HepG2 (cell line): ENCODE data around the gene CELF2. TPM values are rescaled to one million over a fixed set of nuclear protein-coding genes. Genes with fewer than 3 reads are reported as not detected.

ENCODE experiments used
- ATAC-seq: fragments of 200-7000 bp; cut with Tn5 transposase; 3 replicates; pipeline ENCODE4 v1.9.1; 2020; ENCODE audit warnings: mild to moderate bottlenecking, moderate library complexity
- BruUV-seq: library from RNA; stranded (reverse); fragments of 400-500 nt; replicated peaks from 2 replicates; lab custom pipeline; 2021; lab: Mats Ljungman, UMichigan
- CTCF ChIA-PET: fragments of 300-600 bp; formaldehyde crosslinking; extraction: SDS; loops from one replicate; lab custom pipeline; 2021; ENCODE audit warnings: low total read pairs, inconsistent platforms, low intra/inter-chr PET ratio; lab: Yijun Ruan, JAX
- POLR2A ChIA-PET: fragments of 350-600 bp; sonication (Branson Sonifier 250); formaldehyde crosslinking; loops from one replicate; lab custom pipeline; 2020; ENCODE audit warnings: antibody characterized with exemption, inconsistent platforms; lab: Yijun Ruan, JAX
- DNase-seq: peaks from one replicate; pipeline ENCODE4 v3.0.0-alpha.2; 2015; ENCODE audit warnings: low spot score
- FAIRE-seq: peaks from 3 replicates; lab custom pipeline; 2011; peaks lifted over from hg19 to GRCh38; lab: Jason Lieb, UNC
- H2AFZ ChIP-seq: one replicate; pipeline ENCODE4 v1.6.1; 2011; ENCODE audit warnings: low read length, inconsistent platforms
- H3K27ac ChIP-seq: fragments of 300-600 bp; 3 replicates; pipeline ENCODE4 v1.8.0; 2011; ENCODE audit warnings: mixed run types, mild to moderate bottlenecking, mixed read lengths, low read length, inconsistent platforms; ENCODE audit not compliant: insufficient read depth; ENCODE audit errors: extremely low read length
- H3K27me3 ChIP-seq, 2 experiments: fragments of 200-600 bp in 1 of 2; 2 replicates in 1 of 2; 3 replicates in 1 of 2; pipeline versions ENCODE4 v1.6.0 to v1.8.0; 2011; ENCODE audit warnings: low read length in 2 of 2, mild to moderate bottlenecking in 2 of 2, moderate library complexity in 2 of 2, inconsistent platforms in 1 of 2; ENCODE audit not compliant: insufficient read depth in 2 of 2, control insufficient read depth in 1 of 2
- H3K36me3 ChIP-seq, 2 experiments: fragments of 200-600 bp in 1 of 2; replicated peaks in 1 of 2; 2 replicates in 1 of 2; 3 replicates in 1 of 2; pipeline versions ENCODE4 v1.5.1 to v1.8.0; 2011; ENCODE audit warnings: low read length in 2 of 2, inconsistent platforms in 1 of 2; ENCODE audit not compliant: insufficient read depth in 2 of 2, control insufficient read depth in 1 of 2
- H3K4me1 ChIP-seq: 2 replicates; pipeline ENCODE4 v1.5.1; 2012; ENCODE audit warnings: low read length, inconsistent platforms; ENCODE audit not compliant: insufficient read depth
- H3K4me2 ChIP-seq: 2 replicates; pipeline ENCODE4 v1.6.0; 2011; ENCODE audit warnings: low read depth, low read length, inconsistent platforms
- H3K4me3 ChIP-seq, 3 experiments: fragments of 200-600 bp in 1 of 3; sonication (generic), shearing (Covaris generic) in 1 of 3; replicated peaks in 1 of 3; 2 replicates each; pipeline ENCODE4 v1.5.1; 2011 to 2016; ENCODE audit warnings: low read length in 3 of 3, inconsistent platforms in 2 of 3, low read depth in 2 of 3, mild to moderate bottlenecking in 2 of 3, control low read depth in 1 of 3, mixed read lengths in 1 of 3; ENCODE audit not compliant: insufficient read depth in 1 of 3
- H3K79me2 ChIP-seq: one replicate; pipeline ENCODE4 v1.6.1; 2011; ENCODE audit warnings: low read length, inconsistent platforms; ENCODE audit not compliant: insufficient read depth
- H3K9ac ChIP-seq: 2 replicates; pipeline ENCODE4 v1.6.0; 2011; ENCODE audit warnings: mild to moderate bottlenecking, low read depth, low read length, inconsistent platforms; ENCODE audit not compliant: insufficient read depth
- H3K9me3 ChIP-seq: 2 replicates; pipeline ENCODE4 v1.5.1; 2012; ENCODE audit warnings: mild to moderate bottlenecking, low read length
- H4K20me1 ChIP-seq: 2 replicates; pipeline ENCODE4 v1.6.0; 2011; ENCODE audit warnings: inconsistent platforms, mild to moderate bottlenecking, low read length, moderate library complexity; ENCODE audit not compliant: insufficient read depth
- BHLHE40 ChIP-seq: IDR thresholded peaks from 2 replicates; pipeline ENCODE4 v1.6.1; 2011; ENCODE audit warnings: low read length, improper control_type of control experiment
- CEBPZ ChIP-seq: IDR thresholded peaks from 2 replicates; pipeline ENCODE4 v1.6.1; 2012; ENCODE audit warnings: low read length, improper control_type of control experiment
- CREB1 ChIP-seq, 2 experiments: fragments of 450-650 bp in 1 of 2; IDR thresholded peaks; 2 replicates each; pipeline ENCODE4 v1.6.1; 2016 to 2017; ENCODE audit warnings: control low read depth in 1 of 2, mild to moderate bottlenecking in 1 of 2, missing compliant biosample characterization in 1 of 2, missing genetic modification characterization in 1 of 2
- CSRNP2 ChIP-seq: sonication (generic); formaldehyde crosslinking; conservative IDR thresholded peaks from 2 replicates; pipeline ENCODE4 v1.8.0; 2022; ENCODE audit warnings: low read depth, missing genetic modification reagents
- FIP1L1 ChIP-seq: fragments of 200-400 bp; formaldehyde crosslinking; IDR thresholded peaks from 2 replicates; pipeline ENCODE4 v1.6.1; 2018; ENCODE audit warnings: low read depth, mild to moderate bottlenecking, low read length, moderate library complexity, borderline replicate concordance; ENCODE audit not compliant: insufficient read depth
- KLF9 ChIP-seq: IDR thresholded peaks from 2 replicates; pipeline ENCODE4 v1.6.1; 2016; ENCODE audit warnings: low read depth
- MAZ ChIP-seq, 2 experiments: sonication (generic) in 1 of 2; formaldehyde crosslinking in 1 of 2; IDR thresholded peaks; 2 replicates each; pipeline versions ENCODE4 v1.5.0 to v1.6.1; 2012 to 2020; ENCODE audit warnings: low read depth in 2 of 2, mild to moderate bottlenecking in 2 of 2, borderline replicate concordance in 1 of 2, improper control_type of control experiment in 1 of 2, low read length in 1 of 2, missing genetic modification reagents in 1 of 2, moderate library complexity in 1 of 2
- RBM39 ChIP-seq: fragments of 200-400 bp; formaldehyde crosslinking; IDR thresholded peaks from one replicate; pipeline ENCODE4 v1.6.1; 2018; ENCODE audit warnings: antibody characterized with exemption, mild to moderate bottlenecking, low read depth, low read length; ENCODE audit not compliant: poor library complexity, severe bottlenecking
- ZBTB1 ChIP-seq: sonication (generic); formaldehyde crosslinking; IDR thresholded peaks from 2 replicates; pipeline ENCODE4 v1.4.0; 2020; ENCODE audit warnings: missing genetic modification reagents, borderline replicate concordance
- ZBTB26 ChIP-seq: IDR thresholded peaks from 2 replicates; pipeline ENCODE4 v1.6.1; 2016; ENCODE audit warnings: missing compliant biosample characterization, missing genetic modification reagents, borderline replicate concordance
- ZNF235 ChIP-seq: sonication (generic); formaldehyde crosslinking; IDR thresholded peaks from 2 replicates; pipeline ENCODE4 v1.8.1; 2023; ENCODE audit warnings: mild to moderate bottlenecking, missing genetic modification reagents, borderline replicate concordance
- ZNF703 ChIP-seq: sonication (generic); formaldehyde crosslinking; IDR thresholded peaks from 2 replicates; pipeline ENCODE4 v1.5.1; 2020; ENCODE audit warnings: missing genetic modification reagents, mild to moderate bottlenecking, moderate library complexity, borderline replicate concordance
- WGBS: methylation state at CpG from one replicate; pipeline ENCODE4 v1.1.6; 2017; ENCODE audit warnings: low lambda C conversion rate; 5-methylcytosine and 5-hydroxymethylcytosine counted together
- in situ Hi-C: cut with HindIII; loops from 2 replicates; pipeline ENCODE4 v1.10.0; 2017; ENCODE audit warnings: low pct_unique_long_range_greater_than_20kb; ENCODE audit not compliant: extremely low pct_ligation_motif_present
- intact Hi-C: fragments of 100-400 bp; cut with micrococcal nuclease; formaldehyde crosslinking; loops from one replicate; pipeline ENCODE4 v1.10.0; 2022; ENCODE audit not compliant: unreplicated experiment
- polyA plus RNA-seq, 8 experiments: library from polyadenylated mRNA; depleted of rRNA in 3 of 8; stranded (reverse) in 7 of 8; unstranded in 1 of 8; fragments of >200 nt; fragmentation: Illumina TruSeq in 4 of 8; extraction: Trizol in 4 of 8; gene quantifications; 2 replicates each; pipeline versions ENCODE4 v1.2.1 to v1.2.3, GENCODE V29; 2011 to 2016; ENCODE audit warnings: low read depth in 4 of 8, missing spikeins in 1 of 8, mixed read lengths in 1 of 8; ENCODE audit not compliant: insufficient read depth in 1 of 8
- total RNA-seq, 5 experiments: library from RNA; depleted of rRNA; stranded (reverse); fragments of >200 nt; fragmentation: Illumina TruSeq; extraction: Trizol; gene quantifications; 2 replicates each; pipeline ENCODE4 v1.2.3, GENCODE V29; 2016; ENCODE audit warnings: low read depth in 1 of 5

CELF2 gene
- total and polyA plus RNA-seq, 2 of the 13 experiments (the other 11 are each of a cell fraction or from before 2014, with no cell fraction given), result not detected

- WGBS, result 29% methylated on average over 7 of the region's 7 CpGs
- CTCF ChIA-PET, result no interaction called here
These were observed 178.0 kb downstream of the CELF2 start for GRCh38 chr10:11195623-11196022.

GRCh38 chr10:11197266-11197712, 179.6 kb downstream of the CELF2 start:
- H3K4me1 ChIP-seq, result no peaks in the 10 kb centered on the region
- intact Hi-C loops, result no loop called here
- no peaks in the 10 kb centered on the region for H3K36me3 ChIP-seq
- POLR2A ChIA-PET, result no interaction called here
- no peak for FAIRE-seq
- in situ Hi-C loops, result no loop called here
- CTCF ChIA-PET, result no interaction called here
- ATAC-seq, result no peak
- no peak overlapping the region for H3K4me3 ChIP-seq
- H3K9me3 ChIP-seq, result no peaks in the 10 kb centered on the region
- no peak for DNase-seq
- H2AFZ ChIP-seq, result no peak overlapping the region
- H3K4me2 ChIP-seq, result no peak overlapping the region
- no peak overlapping the region for H3K27ac ChIP-seq
- no TSS peak for BruUV-seq
- peaks cover 0 to 5% of the 10 kb centered on the region in 2 experiments; a peak in 1 of 5 replicates for H3K27me3 ChIP-seq
- no peaks in the 10 kb centered on the region for H4K20me1 ChIP-seq
- no peaks in the 10 kb centered on the region for H3K79me2 ChIP-seq
- WGBS, result 1% methylated on average over 6 of the region's 7 CpGs
- no peak overlapping the region for H3K9ac ChIP-seq
- TF ChIP-seq RBM39 (no peak), CEBPZ (no peak), KLF9 (no peak), ZBTB26 (CRISPR knock-in tag) (no peak), FIP1L1 (no peak), BHLHE40 (no peak), MAZ (IDR thresholded peaks at IDR 0.05; ENCODE audit: borderline replicate concordance, low read depth, low read length) (no peak), MAZ (CRISPR knock-in tag; IDR thresholded peaks at IDR 0.05; ENCODE audit: low read depth) (no peak), ZNF703 (no peak), ZBTB1 (CRISPR knock-in tag) (no peak), CSRNP2 (no peak)

More at GRCh38 chr10:11195623-11196022, 178.0 kb downstream of the CELF2 start:
- Histone ChIP-seq H3K4me1 (no peaks in the 10 kb centered on the region), H3K4me2 (no peak overlapping the region), H3K79me2 (no peaks in the 10 kb centered on the region), H3K9me3 (no peaks in the 10 kb centered on the region), H2AFZ (no peak overlapping the region), H3K27me3 (peaks cover 0 to 5% of the 10 kb centered on the region in 2 experiments; a peak in 1 of 5 replicates), H4K20me1 (no peaks in the 10 kb centered on the region), H3K36me3 (no peaks in the 10 kb centered on the region), H3K27ac (no peak overlapping the region), H3K9ac (no peak overlapping the region), H3K4me3 (no peak overlapping the region)
- in situ Hi-C loops, result no loop called here
- intact Hi-C loops, result no loop called here
- DNase-seq (no peak), FAIRE-seq (no peak), ATAC-seq (no peak)
- TF ChIP-seq ZNF235, result no peak
- TF ChIP-seq CREB1 (IDR thresholded peaks at IDR 0.05), result peak; percentile 51; the same call in 1 of the 2 replicates
- TF ChIP-seq CREB1 (CRISPR knock-in tag; IDR thresholded peaks at IDR 0.05), result no peak
- no TSS peak for BruUV-seq
- POLR2A ChIA-PET, result no interaction called here
